ENCODE data around the gene FAM241B. TPM values are rescaled to one million over a fixed set of nuclear protein-coding genes. Genes with fewer than 3 reads are reported as not detected.

The FAM241B gene
- total and polyA plus RNA-seq, 2 donors (not counting 1 experiment from before 2014, with no cell fraction given): 0.54 to 0.64 TPM

DNA sequence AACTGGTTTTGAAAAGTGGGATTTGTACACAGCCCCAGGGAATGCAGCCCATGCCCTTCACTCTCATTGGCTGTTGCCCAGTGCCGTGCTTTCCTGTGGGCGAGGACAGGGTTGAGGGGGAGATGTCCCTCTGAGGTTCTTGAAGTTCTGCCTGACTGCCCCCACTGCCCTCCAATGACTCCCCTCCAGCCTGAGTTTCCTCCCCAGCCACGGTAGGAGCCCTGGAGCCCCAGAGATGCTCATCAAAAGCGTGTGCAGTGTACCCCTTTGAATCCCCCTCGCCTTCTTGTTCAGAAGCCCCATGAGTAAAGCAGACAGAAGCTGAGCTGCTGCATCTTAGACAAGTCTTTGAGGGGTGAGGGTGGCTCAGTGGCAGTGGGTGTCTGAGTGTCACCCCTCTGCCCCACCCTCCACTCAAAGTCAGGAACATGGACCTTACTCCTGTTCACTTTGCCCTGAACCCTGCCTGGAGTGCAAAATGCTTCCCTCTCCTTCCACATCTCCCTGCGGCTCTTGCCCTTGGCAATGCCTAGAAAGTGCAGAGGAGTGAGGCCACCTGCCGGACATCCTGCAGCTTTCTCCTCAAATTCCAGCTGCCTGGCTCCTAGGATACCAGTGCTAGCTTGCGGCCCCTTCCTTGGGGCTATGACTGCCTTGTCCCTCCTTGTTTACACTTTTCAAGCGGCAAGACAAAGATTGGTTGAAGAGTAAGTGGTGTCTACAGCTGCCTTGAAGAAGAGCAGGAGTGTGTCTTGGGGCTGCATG is 19.9 kb downstream of the FAM241B start:
- H3K4me1 Mint-ChIP-seq: no peaks in the 10 kb centered on the region
- H3K9me3 Mint-ChIP-seq (ENCODE audit: insufficient read depth): no peaks in the 10 kb centered on the region
- Histone ChIP-seq H4K20me1 (ENCODE audit: control insufficient read depth, insufficient read depth, low read length, poor library complexity, severe bottlenecking) (no peaks in the 10 kb centered on the region), H3K27me3 (replicated peaks in 1 of 4; ENCODE audit: control extremely low read depth in 1 of 4, control insufficient read depth in 3 of 4, insufficient read depth in 4 of 4, low read length in 3 of 4) (peaks cover 0 to 5% (median 1%) of the 10 kb centered on the region in 4 experiments), H3K79me2 (ENCODE audit: control insufficient read depth, insufficient read depth, low read length) (no peaks in the 10 kb centered on the region), H2AFZ (ENCODE audit: insufficient read depth, low read depth, low read length, poor library complexity, severe bottlenecking) (no peak overlapping the region), H3K9ac (ENCODE audit: low read length) (no peak overlapping the region), H3K4me2 (replicated peaks; ENCODE audit: low read depth, low read length, poor library complexity, severe bottlenecking) (no peak overlapping the region), H3K27ac (ENCODE audit: low read length in 2 of 2) (no peak overlapping the region), H3K36me3 (replicated peaks in 1 of 2; ENCODE audit: control extremely low read depth in 1 of 2, control insufficient read depth in 1 of 2, extremely low read depth in 1 of 2, insufficient read depth in 2 of 2, low read length in 1 of 2) (no peaks in the 10 kb centered on the region), H3K4me1 (ENCODE audit: control insufficient read depth in 2 of 2, insufficient read depth in 2 of 2, low read length in 2 of 2) (no peaks in the 10 kb centered on the region), H3K9me3 (ENCODE audit: control extremely low read depth in 1 of 3, control insufficient read depth in 2 of 3, insufficient read depth in 1 of 3, low read length in 2 of 3) (peaks cover 0 to 15% (median 0%) of the 10 kb centered on the region in 3 donors), H3K4me3 (ENCODE audit: control extremely low read depth in 1 of 5, extremely low read depth in 1 of 5, insufficient read depth in 1 of 5, low read depth in 2 of 5, low read length in 4 of 5) (no peak overlapping the region)
- DNase-seq: no peak
- no peak for TF ChIP-seq EZH2 (IDR thresholded peaks at IDR 0.05; ENCODE audit: borderline replicate concordance, insufficient read depth, low read depth, low read length, poor library complexity, severe bottlenecking)
- TF ChIP-seq, protein P1, sequence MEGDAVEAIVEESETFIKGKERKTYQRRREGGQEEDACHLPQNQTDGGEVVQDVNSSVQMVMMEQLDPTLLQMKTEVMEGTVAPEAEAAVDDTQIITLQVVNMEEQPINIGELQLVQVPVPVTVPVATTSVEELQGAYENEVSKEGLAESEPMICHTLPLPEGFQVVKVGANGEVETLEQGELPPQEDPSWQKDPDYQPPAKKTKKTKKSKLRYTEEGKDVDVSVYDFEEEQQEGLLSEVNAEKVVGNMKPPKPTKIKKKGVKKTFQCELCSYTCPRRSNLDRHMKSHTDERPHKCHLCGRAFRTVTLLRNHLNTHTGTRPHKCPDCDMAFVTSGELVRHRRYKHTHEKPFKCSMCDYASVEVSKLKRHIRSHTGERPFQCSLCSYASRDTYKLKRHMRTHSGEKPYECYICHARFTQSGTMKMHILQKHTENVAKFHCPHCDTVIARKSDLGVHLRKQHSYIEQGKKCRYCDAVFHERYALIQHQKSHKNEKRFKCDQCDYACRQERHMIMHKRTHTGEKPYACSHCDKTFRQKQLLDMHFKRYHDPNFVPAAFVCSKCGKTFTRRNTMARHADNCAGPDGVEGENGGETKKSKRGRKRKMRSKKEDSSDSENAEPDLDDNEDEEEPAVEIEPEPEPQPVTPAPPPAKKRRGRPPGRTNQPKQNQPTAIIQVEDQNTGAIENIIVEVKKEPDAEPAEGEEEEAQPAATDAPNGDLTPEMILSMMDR (IDR thresholded peaks at IDR 0.05): no peak
- H3K4me3 Mint-ChIP-seq: no peak overlapping the region
- no peak overlapping the region for H3K27ac Mint-ChIP-seq
- H3K27me3 Mint-ChIP-seq: peaks cover 14% of the 10 kb centered on the region
- intact Hi-C loops (cut with micrococcal nuclease): no loop called here
- ChIA-PET CTCF (no interaction called here), POLR2A (no interaction called here)
- 87% methylated on average over 6 of the region's 9 CpGs for WGBS (ENCODE audit: insufficient coverage)
- ATAC-seq (ENCODE audit: low read depth): no peak

DNA sequence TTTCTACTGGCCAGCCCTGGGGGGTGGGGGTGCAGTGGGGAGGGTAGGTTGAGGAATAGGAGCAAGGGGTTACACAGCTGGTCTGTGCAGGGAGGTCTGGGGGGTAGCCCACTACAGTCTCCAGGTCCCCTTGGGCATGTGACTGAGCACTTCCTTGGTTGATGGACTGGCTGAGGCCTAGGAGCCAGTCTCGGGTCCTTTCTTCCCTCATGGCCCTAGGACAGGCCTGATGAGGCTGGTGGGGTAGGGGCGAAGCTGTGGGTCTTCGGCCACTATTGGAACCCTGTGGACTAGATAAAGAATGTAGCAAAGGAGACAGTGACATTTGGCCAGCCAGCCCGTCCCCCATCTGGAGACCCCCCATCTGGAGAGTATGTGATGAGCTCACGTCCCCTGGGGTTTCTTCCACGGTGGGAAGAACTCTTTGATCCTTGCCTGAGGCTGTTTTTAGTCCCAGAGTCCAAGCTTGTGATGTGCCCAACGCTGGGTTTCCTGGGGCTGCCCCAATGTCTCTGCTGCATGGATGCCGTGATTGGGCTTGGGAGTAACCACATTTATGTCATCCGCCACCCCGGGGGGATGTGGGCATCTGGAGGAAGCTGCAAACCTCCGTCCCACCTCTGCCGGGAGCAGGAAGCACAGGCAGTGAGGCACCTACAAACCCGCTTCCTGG is 20.7 kb downstream of the FAM241B start:
- peaks cover 12% of the 10 kb centered on the region for H3K27me3 Mint-ChIP-seq
- no peaks in the 10 kb centered on the region for H3K4me1 ChIP-seq (ENCODE audit: control insufficient read depth in 2 of 2, insufficient read depth in 2 of 2, low read length in 2 of 2)
- H3K27me3 ChIP-seq (replicated peaks in 1 of 4; ENCODE audit: control extremely low read depth in 1 of 4, control insufficient read depth in 3 of 4, insufficient read depth in 4 of 4, low read length in 3 of 4): peaks cover 0 to 5% (median 1%) of the 10 kb centered on the region in 4 experiments
- H3K36me3 ChIP-seq (replicated peaks in 1 of 2; ENCODE audit: control extremely low read depth in 1 of 2, control insufficient read depth in 1 of 2, extremely low read depth in 1 of 2, insufficient read depth in 2 of 2, low read length in 1 of 2): no peaks in the 10 kb centered on the region
- H2AFZ ChIP-seq (ENCODE audit: insufficient read depth, low read depth, low read length, poor library complexity, severe bottlenecking): no peak overlapping the region
- TF ChIP-seq, protein P1 (IDR thresholded peaks at IDR 0.05): no peak
- no peak for TF ChIP-seq EZH2 (IDR thresholded peaks at IDR 0.05; ENCODE audit: borderline replicate concordance, insufficient read depth, low read depth, low read length, poor library complexity, severe bottlenecking)
- no peaks in the 10 kb centered on the region for H3K79me2 ChIP-seq (ENCODE audit: control insufficient read depth, insufficient read depth, low read length)
- ATAC-seq (ENCODE audit: low read depth) (no peak), DNase-seq (no peak)
- no peak overlapping the region for H3K4me3 Mint-ChIP-seq
- ChIA-PET CTCF (no interaction called here), POLR2A (no interaction called here)
- WGBS (ENCODE audit: insufficient coverage): 67% methylated on average over 7 of the region's 13 CpGs
- H3K4me1 Mint-ChIP-seq: no peaks in the 10 kb centered on the region
- H3K4me2 ChIP-seq (replicated peaks; ENCODE audit: low read depth, low read length, poor library complexity, severe bottlenecking): no peak overlapping the region
- no peak overlapping the region for H3K27ac Mint-ChIP-seq
- H3K4me3 ChIP-seq (ENCODE audit: control extremely low read depth in 1 of 5, extremely low read depth in 1 of 5, insufficient read depth in 1 of 5, low read depth in 2 of 5, low read length in 4 of 5): no peak overlapping the region
- H3K9ac ChIP-seq (ENCODE audit: low read length): no peak overlapping the region
- intact Hi-C loops (cut with micrococcal nuclease): no loop called here
- H3K9me3 ChIP-seq (ENCODE audit: control extremely low read depth in 1 of 3, control insufficient read depth in 2 of 3, insufficient read depth in 1 of 3, low read length in 2 of 3): peaks cover 0 to 15% (median 0%) of the 10 kb centered on the region in 3 donors
- H4K20me1 ChIP-seq (ENCODE audit: control insufficient read depth, insufficient read depth, low read length, poor library complexity, severe bottlenecking): no peaks in the 10 kb centered on the region
- no peaks in the 10 kb centered on the region for H3K9me3 Mint-ChIP-seq (ENCODE audit: insufficient read depth)
- no peak overlapping the region for H3K27ac ChIP-seq (ENCODE audit: low read length in 2 of 2)
